GM12878 (cell line): ENCODE results near the gene CDYL2.

ENCODE experiments used
- EED ChIP-seq: sonication (generic); IDR thresholded peaks from 2 replicates; pipeline ENCODE4 v1.6.1; 2016; ENCODE audit warnings: antibody characterized with exemption, low read depth
- ESRRA ChIP-seq: IDR thresholded peaks from 2 replicates; pipeline ENCODE4 v1.6.1; 2012; ENCODE audit warnings: mild to moderate bottlenecking, low read length, improper control_type of control experiment
- FOXM1 ChIP-seq: IDR thresholded peaks from 2 replicates; pipeline ENCODE4 v1.6.1; 2012; ENCODE audit warnings: low read depth, mild to moderate bottlenecking, inconsistent platforms, low read length, moderate library complexity
- POLR2A ChIP-seq: IDR thresholded peaks from 2 replicates; pipeline ENCODE4 v1.6.1; 2011; ENCODE audit warnings: low read depth, mild to moderate bottlenecking, low read length
- ZSCAN29 ChIP-seq: fragments of 450-650 bp; IDR thresholded peaks from 2 replicates; pipeline ENCODE4 v1.6.1; 2017; ENCODE audit warnings: mild to moderate bottlenecking, moderate library complexity

DNA sequence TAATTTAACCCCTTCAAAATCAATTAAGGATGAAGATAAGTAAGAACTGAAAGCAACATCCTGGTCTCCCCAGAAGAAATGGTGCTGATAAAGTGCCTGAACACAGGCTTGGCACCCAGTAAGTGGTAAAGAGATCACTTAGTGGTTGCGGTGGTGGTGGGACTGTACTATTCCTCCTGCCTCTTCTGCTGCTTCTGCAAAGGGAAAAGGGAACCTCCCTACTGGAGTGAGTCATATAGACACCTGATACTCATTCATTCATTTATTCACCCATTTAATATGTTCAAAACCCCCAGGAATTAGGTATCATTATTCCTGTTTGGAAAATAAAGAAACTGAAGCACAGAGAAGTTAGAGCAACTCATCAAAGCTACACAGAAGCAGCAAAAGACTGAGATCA lies 60.6 kb downstream of the CDYL2 start:
- TF ChIP-seq ESRRA, result no peak
- no peak for TF ChIP-seq POLR2A
- TF ChIP-seq EED, result peak; percentile 63
- TF ChIP-seq FOXM1, result no peak
- no peak for TF ChIP-seq ZSCAN29
